Osteoblast (primary cell): Measurements from ENCODE around the gene BEND6. TPM values are rescaled to one million over a fixed set of nuclear protein-coding genes. Genes with fewer than 3 reads are reported as not detected.
"Not testable (repeated sequence)": the region's sequence is repeated elsewhere in the genome, so short reads cannot be mapped to it uniquely, and the experiment has no call there.

Experiments
- DNase-seq: peaks from one replicate; pipeline ENCODE4 v3.0.0; 2011; ENCODE audit warnings: low spot score, mixed read lengths; ENCODE audit not compliant: insufficient read length; ENCODE audit errors: missing footprints
- H2AFZ ChIP-seq: 2 replicates; pipeline ENCODE4 v1.6.0; 2011; ENCODE audit warnings: mild to moderate bottlenecking, low read length
- H3K27ac ChIP-seq: 2 replicates; pipeline ENCODE4 v1.5.1; 2011; ENCODE audit warnings: mild to moderate bottlenecking, low read depth, low read length, moderate library complexity
- H3K27me3 ChIP-seq: 2 replicates; pipeline ENCODE4 v1.6.0; 2012; ENCODE audit warnings: mild to moderate bottlenecking, control low read depth, inconsistent platforms, low read length, moderate library complexity; ENCODE audit not compliant: insufficient read depth
- H3K36me3 ChIP-seq: 2 replicates; pipeline ENCODE4 v1.5.1; 2011; ENCODE audit warnings: mild to moderate bottlenecking, low read length, control low read depth, moderate library complexity; ENCODE audit not compliant: insufficient read depth
- H3K4me1 ChIP-seq: 2 replicates; pipeline ENCODE4 v1.5.1; 2011; ENCODE audit warnings: mild to moderate bottlenecking, low read length, control low read depth, moderate library complexity; ENCODE audit not compliant: insufficient read depth
- H3K4me2 ChIP-seq: 2 replicates; pipeline ENCODE4 v1.6.0; 2011; ENCODE audit warnings: mild to moderate bottlenecking, low read length; ENCODE audit not compliant: insufficient read depth
- H3K4me3 ChIP-seq: fragments of 200-600 bp; sonication (generic); 3 replicates; pipeline ENCODE4 v1.5.1; 2012; ENCODE audit warnings: mild to moderate bottlenecking, low read length, inconsistent platforms; ENCODE audit not compliant: insufficient read depth
- H3K79me2 ChIP-seq: 2 replicates; pipeline ENCODE4 v1.6.0; 2012; ENCODE audit warnings: mild to moderate bottlenecking, low read length, control low read depth, inconsistent platforms; ENCODE audit not compliant: insufficient read depth
- H3K9me3 ChIP-seq: 2 replicates; pipeline ENCODE4 v1.5.1; 2011; ENCODE audit warnings: low read depth, low read length, control low read depth
- H4K20me1 ChIP-seq: 2 replicates; pipeline ENCODE4 v1.6.0; 2012; ENCODE audit warnings: mild to moderate bottlenecking, low read length, control low read depth; ENCODE audit not compliant: insufficient read depth
- total RNA-seq: library from RNA; depleted of rRNA; stranded (reverse); fragments of >200 nt; gene quantifications from 2 replicates; pipeline ENCODE4 v1.2.3, GENCODE V29; 2012
- TF ChIP-seq, protein P1 (sequence below): IDR thresholded peaks from 2 replicates; pipeline ENCODE4 v1.5.1; 2011; ENCODE audit warnings: mild to moderate bottlenecking, low read depth, low read length, moderate library complexity; ENCODE audit errors: extremely low read depth

BEND6 gene
- total RNA-seq, 1 donor: 22.4 TPM

GRCh38 chr6:56995347-56995902, 40.5 kb downstream of the BEND6 start:
- Histone ChIP-seq H4K20me1 (no peaks in the 10 kb centered on the region), H3K4me3 (no peak overlapping the region), H3K4me2 (no peak overlapping the region), H3K27me3 (no peaks in the 10 kb centered on the region), H3K9me3 (no peaks in the 10 kb centered on the region), H3K27ac (no peak overlapping the region), H2AFZ (no peak overlapping the region), H3K36me3 (no peaks in the 10 kb centered on the region), H3K79me2 (no peaks in the 10 kb centered on the region), H3K4me1 (no peaks in the 10 kb centered on the region)
- TF ChIP-seq, protein P1, sequence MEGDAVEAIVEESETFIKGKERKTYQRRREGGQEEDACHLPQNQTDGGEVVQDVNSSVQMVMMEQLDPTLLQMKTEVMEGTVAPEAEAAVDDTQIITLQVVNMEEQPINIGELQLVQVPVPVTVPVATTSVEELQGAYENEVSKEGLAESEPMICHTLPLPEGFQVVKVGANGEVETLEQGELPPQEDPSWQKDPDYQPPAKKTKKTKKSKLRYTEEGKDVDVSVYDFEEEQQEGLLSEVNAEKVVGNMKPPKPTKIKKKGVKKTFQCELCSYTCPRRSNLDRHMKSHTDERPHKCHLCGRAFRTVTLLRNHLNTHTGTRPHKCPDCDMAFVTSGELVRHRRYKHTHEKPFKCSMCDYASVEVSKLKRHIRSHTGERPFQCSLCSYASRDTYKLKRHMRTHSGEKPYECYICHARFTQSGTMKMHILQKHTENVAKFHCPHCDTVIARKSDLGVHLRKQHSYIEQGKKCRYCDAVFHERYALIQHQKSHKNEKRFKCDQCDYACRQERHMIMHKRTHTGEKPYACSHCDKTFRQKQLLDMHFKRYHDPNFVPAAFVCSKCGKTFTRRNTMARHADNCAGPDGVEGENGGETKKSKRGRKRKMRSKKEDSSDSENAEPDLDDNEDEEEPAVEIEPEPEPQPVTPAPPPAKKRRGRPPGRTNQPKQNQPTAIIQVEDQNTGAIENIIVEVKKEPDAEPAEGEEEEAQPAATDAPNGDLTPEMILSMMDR: no peak
- peak; percentile 34 for DNase-seq

- Histone ChIP-seq H3K4me1 (no peaks in the 10 kb centered on the region), H3K4me2 (no peak overlapping the region), H3K27me3 (no peaks in the 10 kb centered on the region), H3K27ac (no peak overlapping the region), H3K36me3 (no peaks in the 10 kb centered on the region), H3K79me2 (no peaks in the 10 kb centered on the region), H2AFZ (no peak overlapping the region), H3K9me3 (no peaks in the 10 kb centered on the region), H4K20me1 (no peaks in the 10 kb centered on the region), H3K4me3 (no peak overlapping the region)
- peak; percentile 22 for DNase-seq
- TF ChIP-seq, protein P1: no peak
Measured at GRCh38 chr6:56996401-56996800, 41.5 kb downstream of the BEND6 start.

DNA sequence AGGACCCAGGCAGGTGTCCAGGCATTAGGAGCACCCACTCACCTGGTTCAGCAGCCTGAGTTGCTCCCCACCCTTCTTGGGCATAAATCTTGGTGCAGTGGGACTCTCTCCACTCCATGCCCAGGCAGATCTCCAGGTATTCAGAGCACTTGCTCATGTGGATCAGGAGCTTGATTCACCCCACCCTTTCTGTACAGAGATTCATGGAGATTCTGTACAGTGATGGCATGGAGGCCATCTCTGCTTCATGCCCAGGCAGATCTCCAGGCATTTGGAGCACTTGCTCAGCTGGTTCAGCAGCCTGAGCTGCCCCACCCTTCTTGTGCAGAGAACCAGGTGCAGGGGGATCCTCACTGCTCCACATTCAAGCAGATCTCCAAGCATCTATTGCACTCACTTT, 44.1 kb downstream of the BEND6 start:
- Histone ChIP-seq H3K27me3 (no peaks in the 10 kb centered on the region), H3K4me2 (no peak overlapping the region), H2AFZ (no peak overlapping the region), H3K4me3 (no peak overlapping the region), H3K27ac (no peak overlapping the region), H3K9me3 (no peaks in the 10 kb centered on the region), H3K36me3 (no peaks in the 10 kb centered on the region), H3K79me2 (no peaks in the 10 kb centered on the region), H4K20me1 (no peaks in the 10 kb centered on the region), H3K4me1 (no peaks in the 10 kb centered on the region)
- TF ChIP-seq, protein P1: no peak
- no peak for DNase-seq

- H3K4me3 ChIP-seq, H4K20me1 ChIP-seq, DNase-seq, H3K27ac ChIP-seq, H3K79me2 ChIP-seq, H3K9me3 ChIP-seq, H3K4me1 ChIP-seq, H3K4me2 ChIP-seq, H3K27me3 ChIP-seq, H3K36me3 ChIP-seq, H2AFZ ChIP-seq: not testable (repeated sequence)
Measured at GRCh38 chr6:56999748-57000147, 44.8 kb downstream of the BEND6 start.
